Activated effector memory CD4-positive, alpha-beta T cell treated with Interleukin-2 at 50 U/mL for 16 hours (primary cell): ENCODE results near the gene TRPC4.

Experiments
- DNase-seq: peaks from one replicate; pipeline ENCODE4 v3.0.0-alpha.2; 2020

TRPC4 gene

GRCh38 chr13:37651891-37652290 is 217.7 kb downstream of the TRPC4 start:
- no peak for DNase-seq

- DNase-seq: no peak
These were observed 221.0 kb downstream of the TRPC4 start for GRCh38 chr13:37648609-37649008.

GRCh38 chr13:37647031-37647650 is 222.4 kb downstream of the TRPC4 start:
- DNase-seq: no peak

GRCh38 chr13:37646531-37646930 is 223.0 kb downstream of the TRPC4 start:
- no peak for DNase-seq

GRCh38 chr13:37645181-37645740 is 224.3 kb downstream of the TRPC4 start:
- no peak for DNase-seq

GRCh38 chr13:37641391-37641790 is 228.2 kb downstream of the TRPC4 start:
- DNase-seq: no peak

GRCh38 chr13:37640499-37640898 is 229.1 kb downstream of the TRPC4 start:
- no peak for DNase-seq

GRCh38 chr13:37636701-37637100 is 232.9 kb downstream of the TRPC4 start:
- DNase-seq: no peak

- DNase-seq: no peak
These were observed 237.3 kb downstream of the TRPC4 start for GRCh38 chr13:37632294-37632693.

- no peak for DNase-seq
These were observed 242.1 kb downstream of the TRPC4 start for GRCh38 chr13:37627428-37627827.

- no peak for DNase-seq
These were observed 247.7 kb downstream of the TRPC4 start for GRCh38 chr13:37621811-37622361.

- DNase-seq: no peak
These were observed 251.0 kb downstream of the TRPC4 start for GRCh38 chr13:37618554-37618953.

- no peak for DNase-seq
These were observed 252.4 kb downstream of the TRPC4 start for GRCh38 chr13:37617173-37617572.

GRCh38 chr13:37616131-37616530 is 253.4 kb downstream of the TRPC4 start:
- DNase-seq: no peak

- DNase-seq: no peak
These were observed 254.3 kb downstream of the TRPC4 start for GRCh38 chr13:37615276-37615675.

- no peak for DNase-seq
These were observed 255.9 kb downstream of the TRPC4 start for GRCh38 chr13:37613638-37614037.

GRCh38 chr13:37613236-37613635 is 256.3 kb downstream of the TRPC4 start:
- DNase-seq: no peak

GRCh38 chr13:37608750-37609339 is 260.7 kb downstream of the TRPC4 start:
- DNase-seq: no peak

- DNase-seq: no peak
These were observed 266.7 kb downstream of the TRPC4 start for GRCh38 chr13:37602733-37603381.

GRCh38 chr13:37601648-37602440 is 267.7 kb downstream of the TRPC4 start:
- no peak for DNase-seq

- DNase-seq: no peak
These were observed 270.1 kb downstream of the TRPC4 start for GRCh38 chr13:37599519-37599918.

- no peak for DNase-seq
These were observed 271.0 kb downstream of the TRPC4 start, which contains the start of gene POSTN for GRCh38 chr13:37598597-37598996. POSTN (minus strand) TSS chr13:37598768; CDS start chr13:37598726, 42 bp downstream.

- DNase-seq: no peak
These were observed 272.0 kb downstream of the TRPC4 start for GRCh38 chr13:37597477-37598025.
